ENCODE results near the gene CNN2. TPM values are rescaled to one million over a fixed set of nuclear protein-coding genes. Genes with fewer than 3 reads are reported as not detected.

The CNN2 gene
- polyA plus RNA-seq, 2 of the 4 experiments (the other 2 are of a cell fraction) = 31.7 to 99.3 TPM

DNA sequence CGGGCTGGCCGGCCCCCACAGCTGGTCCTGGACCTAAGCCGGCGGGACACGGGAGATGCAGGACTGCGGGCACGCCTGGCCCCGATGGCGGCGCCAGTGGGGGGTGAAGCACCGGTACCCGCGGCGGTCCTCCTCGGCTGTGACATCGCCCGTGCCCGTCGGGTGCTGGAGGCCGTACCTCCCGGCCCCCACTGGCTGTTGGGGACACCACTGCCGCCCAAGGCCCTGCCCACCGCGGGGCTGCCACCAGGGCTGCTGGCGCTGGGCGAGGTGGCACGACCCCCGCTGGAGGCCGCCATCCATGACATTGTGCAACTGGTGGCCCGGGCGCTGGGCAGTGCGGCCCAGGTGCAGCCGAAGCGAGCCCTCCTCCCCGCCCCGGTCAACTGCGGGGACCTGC lies 23.1 kb upstream of the CNN2 start:
- FAIRE-seq (no peak), DNase-seq (ENCODE audit: low read depth in 1 of 2, low spot score in 1 of 2) (no peak), ATAC-seq (no peak)
- Histone ChIP-seq H3K4me3 (no peak overlapping the region), H3K4me1 (peaks cover 10% of the 10 kb centered on the region; the same call in 1 of the 3 replicates), H3K9me3 (no peaks in the 10 kb centered on the region), H3K27ac (no peak overlapping the region), H3K4me2 (no peak overlapping the region)
- no peak for TF ChIP-seq NFE2L2 (conservative IDR thresholded peaks at IDR 0.05; ENCODE audit: low read length)
- TF ChIP-seq, protein P1, sequence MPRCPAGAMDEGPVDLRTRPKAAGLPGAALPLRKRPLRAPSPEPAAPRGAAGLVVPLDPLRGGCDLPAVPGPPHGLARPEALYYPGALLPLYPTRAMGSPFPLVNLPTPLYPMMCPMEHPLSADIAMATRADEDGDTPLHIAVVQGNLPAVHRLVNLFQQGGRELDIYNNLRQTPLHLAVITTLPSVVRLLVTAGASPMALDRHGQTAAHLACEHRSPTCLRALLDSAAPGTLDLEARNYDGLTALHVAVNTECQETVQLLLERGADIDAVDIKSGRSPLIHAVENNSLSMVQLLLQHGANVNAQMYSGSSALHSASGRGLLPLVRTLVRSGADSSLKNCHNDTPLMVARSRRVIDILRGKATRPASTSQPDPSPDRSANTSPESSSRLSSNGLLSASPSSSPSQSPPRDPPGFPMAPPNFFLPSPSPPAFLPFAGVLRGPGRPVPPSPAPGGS (IDR thresholded peaks at IDR 0.05) = no peak
- TF ChIP-seq, protein P2, sequence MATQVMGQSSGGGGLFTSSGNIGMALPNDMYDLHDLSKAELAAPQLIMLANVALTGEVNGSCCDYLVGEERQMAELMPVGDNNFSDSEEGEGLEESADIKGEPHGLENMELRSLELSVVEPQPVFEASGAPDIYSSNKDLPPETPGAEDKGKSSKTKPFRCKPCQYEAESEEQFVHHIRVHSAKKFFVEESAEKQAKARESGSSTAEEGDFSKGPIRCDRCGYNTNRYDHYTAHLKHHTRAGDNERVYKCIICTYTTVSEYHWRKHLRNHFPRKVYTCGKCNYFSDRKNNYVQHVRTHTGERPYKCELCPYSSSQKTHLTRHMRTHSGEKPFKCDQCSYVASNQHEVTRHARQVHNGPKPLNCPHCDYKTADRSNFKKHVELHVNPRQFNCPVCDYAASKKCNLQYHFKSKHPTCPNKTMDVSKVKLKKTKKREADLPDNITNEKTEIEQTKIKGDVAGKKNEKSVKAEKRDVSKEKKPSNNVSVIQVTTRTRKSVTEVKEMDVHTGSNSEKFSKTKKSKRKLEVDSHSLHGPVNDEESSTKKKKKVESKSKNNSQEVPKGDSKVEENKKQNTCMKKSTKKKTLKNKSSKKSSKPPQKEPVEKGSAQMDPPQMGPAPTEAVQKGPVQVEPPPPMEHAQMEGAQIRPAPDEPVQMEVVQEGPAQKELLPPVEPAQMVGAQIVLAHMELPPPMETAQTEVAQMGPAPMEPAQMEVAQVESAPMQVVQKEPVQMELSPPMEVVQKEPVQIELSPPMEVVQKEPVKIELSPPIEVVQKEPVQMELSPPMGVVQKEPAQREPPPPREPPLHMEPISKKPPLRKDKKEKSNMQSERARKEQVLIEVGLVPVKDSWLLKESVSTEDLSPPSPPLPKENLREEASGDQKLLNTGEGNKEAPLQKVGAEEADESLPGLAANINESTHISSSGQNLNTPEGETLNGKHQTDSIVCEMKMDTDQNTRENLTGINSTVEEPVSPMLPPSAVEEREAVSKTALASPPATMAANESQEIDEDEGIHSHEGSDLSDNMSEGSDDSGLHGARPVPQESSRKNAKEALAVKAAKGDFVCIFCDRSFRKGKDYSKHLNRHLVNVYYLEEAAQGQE (IDR thresholded peaks at IDR 0.05) = no peak
- no CpG with 5 or more reads among the region's 37 CpGs for WGBS (ENCODE audit: missing lambda C conversion rate)
- CTCF ChIA-PET = interaction anchor here (0.6 kb wide), 2 partner anchors 655 to 1732 kb away, joined by 3 read pairs; no protein-coding TSS in a partner anchor
- POLR2A ChIA-PET = interaction anchor here (0.7 kb wide), 1 partner anchor 14 kb away, joined by 3 read pairs; no protein-coding TSS in a partner anchor

DNA sequence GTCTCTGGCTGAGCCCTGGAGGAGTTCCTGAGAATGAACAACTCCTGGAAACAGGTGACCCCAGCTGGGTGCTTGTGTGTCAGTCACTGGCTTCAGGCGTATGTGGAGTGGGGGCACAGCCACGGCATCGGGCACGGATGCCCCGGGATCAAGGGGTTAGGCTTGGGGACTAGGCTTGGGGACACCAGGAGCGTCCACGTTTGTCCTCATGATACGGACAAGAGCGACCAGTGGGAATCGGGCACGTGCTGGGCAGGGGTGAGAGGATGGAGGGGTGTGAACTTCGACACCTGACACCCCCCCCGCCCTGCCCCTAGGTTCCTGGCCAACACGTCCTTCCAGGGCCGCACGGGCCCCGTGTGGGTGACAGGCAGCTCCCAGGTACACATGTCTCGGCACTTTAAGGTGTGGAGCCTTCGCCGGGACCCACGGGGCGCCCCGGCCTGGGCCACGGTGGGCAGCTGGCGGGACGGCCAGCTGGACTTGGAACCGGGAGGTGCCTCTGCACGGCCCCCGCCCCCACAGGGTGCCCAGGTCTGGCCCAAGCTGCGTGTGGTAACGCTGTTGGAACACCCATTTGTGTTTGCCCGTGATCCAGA lies 22.1 kb upstream of the CNN2 start:
- 97% methylated on average over 6 of the region's 32 CpGs for WGBS (ENCODE audit: missing lambda C conversion rate)
- ChIA-PET CTCF (interaction anchor here (2.1 kb wide), 1 partner anchor 8 kb away, joined by 5 read pairs; no protein-coding TSS in a partner anchor), POLR2A (no interaction called here)
- no peak for FAIRE-seq
- DNase-seq (ENCODE audit: low read depth in 1 of 2, low spot score in 1 of 2) = no peak
- ATAC-seq = no peak
- Histone ChIP-seq H3K27ac (no peak overlapping the region), H3K9me3 (no peaks in the 10 kb centered on the region), H3K4me1 (peaks cover 7% of the 10 kb centered on the region; the same call in 1 of the 3 replicates), H3K4me3 (no peak overlapping the region), H3K4me2 (no peak overlapping the region)
- TF ChIP-seq HEYL (CRISPR knock-in tag; IDR thresholded peaks at IDR 0.05) (no peak), MYC (IDR thresholded peaks at IDR 0.05; ENCODE audit: borderline replicate concordance, low read length) (no peak), HOXA7 (CRISPR knock-in tag; IDR thresholded peaks at IDR 0.05) (no peak), ZC3H11A (IDR thresholded peaks at IDR 0.05) (no peak), BHLHE40 (IDR thresholded peaks at IDR 0.05; ENCODE audit: low read depth, low read length) (no peak)
- TF ChIP-seq, protein P2 (IDR thresholded peaks at IDR 0.05) = no peak
- TF ChIP-seq, protein P3, sequence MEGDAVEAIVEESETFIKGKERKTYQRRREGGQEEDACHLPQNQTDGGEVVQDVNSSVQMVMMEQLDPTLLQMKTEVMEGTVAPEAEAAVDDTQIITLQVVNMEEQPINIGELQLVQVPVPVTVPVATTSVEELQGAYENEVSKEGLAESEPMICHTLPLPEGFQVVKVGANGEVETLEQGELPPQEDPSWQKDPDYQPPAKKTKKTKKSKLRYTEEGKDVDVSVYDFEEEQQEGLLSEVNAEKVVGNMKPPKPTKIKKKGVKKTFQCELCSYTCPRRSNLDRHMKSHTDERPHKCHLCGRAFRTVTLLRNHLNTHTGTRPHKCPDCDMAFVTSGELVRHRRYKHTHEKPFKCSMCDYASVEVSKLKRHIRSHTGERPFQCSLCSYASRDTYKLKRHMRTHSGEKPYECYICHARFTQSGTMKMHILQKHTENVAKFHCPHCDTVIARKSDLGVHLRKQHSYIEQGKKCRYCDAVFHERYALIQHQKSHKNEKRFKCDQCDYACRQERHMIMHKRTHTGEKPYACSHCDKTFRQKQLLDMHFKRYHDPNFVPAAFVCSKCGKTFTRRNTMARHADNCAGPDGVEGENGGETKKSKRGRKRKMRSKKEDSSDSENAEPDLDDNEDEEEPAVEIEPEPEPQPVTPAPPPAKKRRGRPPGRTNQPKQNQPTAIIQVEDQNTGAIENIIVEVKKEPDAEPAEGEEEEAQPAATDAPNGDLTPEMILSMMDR (IDR thresholded peaks at IDR 0.05) = no peak
- TF ChIP-seq, protein P4, sequence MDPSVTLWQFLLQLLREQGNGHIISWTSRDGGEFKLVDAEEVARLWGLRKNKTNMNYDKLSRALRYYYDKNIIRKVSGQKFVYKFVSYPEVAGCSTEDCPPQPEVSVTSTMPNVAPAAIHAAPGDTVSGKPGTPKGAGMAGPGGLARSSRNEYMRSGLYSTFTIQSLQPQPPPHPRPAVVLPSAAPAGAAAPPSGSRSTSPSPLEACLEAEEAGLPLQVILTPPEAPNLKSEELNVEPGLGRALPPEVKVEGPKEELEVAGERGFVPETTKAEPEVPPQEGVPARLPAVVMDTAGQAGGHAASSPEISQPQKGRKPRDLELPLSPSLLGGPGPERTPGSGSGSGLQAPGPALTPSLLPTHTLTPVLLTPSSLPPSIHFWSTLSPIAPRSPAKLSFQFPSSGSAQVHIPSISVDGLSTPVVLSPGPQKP (IDR thresholded peaks at IDR 0.05; ENCODE audit: low read depth, low read length) = no peak
